Measurements from ENCODE around the gene PTEN. TPM values are rescaled to one million over a fixed set of nuclear protein-coding genes. Genes with fewer than 3 reads are reported as not detected.
"Not testable (repeated sequence)": the region's sequence is repeated elsewhere in the genome, so short reads cannot be mapped to it uniquely, and the experiment has no call there.

Gene PTEN
- total RNA-seq, 1 experiment from 2014 or later, result 58.7 TPM

GRCh38 chr10:87852089-87852488 is 11.3 kb upstream of the PTEN start:
- no peak overlapping the region for H2AFZ ChIP-seq (ENCODE audit: low read depth, low read length, poor library complexity, severe bottlenecking)
- H3K4me1 ChIP-seq (ENCODE audit: control insufficient read depth in 1 of 2, insufficient read depth in 2 of 2, low read length in 2 of 2), result peaks cover 0 to 14% of the 10 kb centered on the region in 2 experiments; a peak in 2 of 4 replicates
- BruUV-seq (replicated peaks), result no TSS peak
- H3K9me3 ChIP-seq (ENCODE audit: control insufficient read depth in 1 of 2, insufficient read depth in 1 of 2, low read depth in 1 of 2, low read length in 2 of 2), result no peaks in the 10 kb centered on the region
- ChIA-PET RAD21 (ENCODE audit: low non-redundant PET in 1 of 2, low total read pairs in 2 of 2, uncharacterized antibody in 2 of 2, unreplicated experiment in 2 of 2) (no interaction called here), POLR2A (interaction anchor here (0.7 kb wide), 1 partner anchor 11 kb away, joined by 5 read pairs; no protein-coding TSS in a partner anchor), CTCF (no interaction called here)
- no peaks in the 10 kb centered on the region for H3K9me2 ChIP-seq (ENCODE audit: insufficient read depth)
- H3K79me2 ChIP-seq (ENCODE audit: insufficient read depth, low read length), result no peaks in the 10 kb centered on the region
- no peak overlapping the region for H3K27ac ChIP-seq (ENCODE audit: low read depth, low read length)
- no peak for ATAC-seq
- no peak for TF ChIP-seq RAD21 (IDR thresholded peaks at IDR 0.05; ENCODE audit: low read depth)
- no peak for TF ChIP-seq EZH2 (IDR thresholded peaks at IDR 0.05)
- TF ChIP-seq CBX3 (IDR thresholded peaks at IDR 0.05; ENCODE audit: low read depth), result no peak
- TF ChIP-seq ELF1 (IDR thresholded peaks at IDR 0.05; ENCODE audit: borderline replicate concordance, low read depth), result no peak
- TF ChIP-seq, protein P1, sequence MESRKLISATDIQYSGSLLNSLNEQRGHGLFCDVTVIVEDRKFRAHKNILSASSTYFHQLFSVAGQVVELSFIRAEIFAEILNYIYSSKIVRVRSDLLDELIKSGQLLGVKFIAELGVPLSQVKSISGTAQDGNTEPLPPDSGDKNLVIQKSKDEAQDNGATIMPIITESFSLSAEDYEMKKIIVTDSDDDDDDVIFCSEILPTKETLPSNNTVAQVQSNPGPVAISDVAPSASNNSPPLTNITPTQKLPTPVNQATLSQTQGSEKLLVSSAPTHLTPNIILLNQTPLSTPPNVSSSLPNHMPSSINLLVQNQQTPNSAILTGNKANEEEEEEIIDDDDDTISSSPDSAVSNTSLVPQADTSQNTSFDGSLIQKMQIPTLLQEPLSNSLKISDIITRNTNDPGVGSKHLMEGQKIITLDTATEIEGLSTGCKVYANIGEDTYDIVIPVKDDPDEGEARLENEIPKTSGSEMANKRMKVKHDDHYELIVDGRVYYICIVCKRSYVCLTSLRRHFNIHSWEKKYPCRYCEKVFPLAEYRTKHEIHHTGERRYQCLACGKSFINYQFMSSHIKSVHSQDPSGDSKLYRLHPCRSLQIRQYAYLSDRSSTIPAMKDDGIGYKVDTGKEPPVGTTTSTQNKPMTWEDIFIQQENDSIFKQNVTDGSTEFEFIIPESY (IDR thresholded peaks at IDR 0.05; ENCODE audit: extremely low read depth, insufficient replicate concordance, low read length), result no peak
- TF ChIP-seq TCF7L2 (IDR thresholded peaks at IDR 0.05; ENCODE audit: borderline replicate concordance, extremely low read depth, insufficient read depth, insufficient read length), result no peak
- no peak for TF ChIP-seq CEBPB (IDR thresholded peaks at IDR 0.05; ENCODE audit: low read depth)
- TF ChIP-seq SRF (IDR thresholded peaks at IDR 0.05; ENCODE audit: low read depth), result no peak
- no peak for TF ChIP-seq SIN3A (IDR thresholded peaks at IDR 0.05; ENCODE audit: low read depth)
- TF ChIP-seq ZNF274 (IDR thresholded peaks at IDR 0.05; ENCODE audit: low read depth, low read length), result no peak
- no peak overlapping the region for H3K4me2 ChIP-seq (ENCODE audit: low read length)
- no peaks in the 10 kb centered on the region for H3K36me3 ChIP-seq (ENCODE audit: control insufficient read depth in 1 of 2, insufficient read depth in 2 of 2, low read length in 2 of 2)
- no peak overlapping the region for H3K4me3 ChIP-seq (replicated peaks in 1 of 2; ENCODE audit: low read depth in 1 of 2, low read length in 2 of 2)
- intact Hi-C loops (cut with micrococcal nuclease), result no loop called here
- DNase-seq (ENCODE audit: low read depth, low spot score), result no peak
- no peaks in the 10 kb centered on the region for H4K20me1 ChIP-seq (ENCODE audit: insufficient read depth)
- no peak overlapping the region for H3K9ac ChIP-seq (ENCODE audit: low read length)
- no peaks in the 10 kb centered on the region for H3K27me3 ChIP-seq (ENCODE audit: insufficient read depth, low read length)

- H2AFZ ChIP-seq (ENCODE audit: low read depth, low read length, poor library complexity, severe bottlenecking); H3K27me3 ChIP-seq (ENCODE audit: insufficient read depth, low read length); H3K79me2 ChIP-seq (ENCODE audit: insufficient read depth, low read length); H3K4me3 ChIP-seq (replicated peaks in 1 of 2; ENCODE audit: low read depth in 1 of 2, low read length in 2 of 2); H4K20me1 ChIP-seq (ENCODE audit: insufficient read depth); H3K9ac ChIP-seq (ENCODE audit: low read length); H3K9me3 ChIP-seq (ENCODE audit: control insufficient read depth in 1 of 2, insufficient read depth in 1 of 2, low read depth in 1 of 2, low read length in 2 of 2); RAD21 ChIA-PET (ENCODE audit: low non-redundant PET in 1 of 2, low total read pairs in 2 of 2, uncharacterized antibody in 2 of 2, unreplicated experiment in 2 of 2); intact Hi-C loops (cut with micrococcal nuclease); CTCF ChIA-PET; H3K4me2 ChIP-seq (ENCODE audit: low read length); ATAC-seq; H3K9me2 ChIP-seq (ENCODE audit: insufficient read depth); H3K36me3 ChIP-seq (ENCODE audit: control insufficient read depth in 1 of 2, insufficient read depth in 2 of 2, low read length in 2 of 2); POLR2A ChIA-PET; BruUV-seq (replicated peaks); H3K27ac ChIP-seq (ENCODE audit: low read depth, low read length); DNase-seq (ENCODE audit: low read depth, low spot score): not testable (repeated sequence)
- H3K4me1 ChIP-seq (ENCODE audit: control insufficient read depth in 1 of 2, insufficient read depth in 2 of 2, low read length in 2 of 2), result peaks cover 0 to 12% of the 10 kb centered on the region in 2 experiments; a peak in 2 of 4 replicates
Measured at GRCh38 chr10:87855247-87855646, 8.2 kb upstream of the PTEN start.

DNA sequence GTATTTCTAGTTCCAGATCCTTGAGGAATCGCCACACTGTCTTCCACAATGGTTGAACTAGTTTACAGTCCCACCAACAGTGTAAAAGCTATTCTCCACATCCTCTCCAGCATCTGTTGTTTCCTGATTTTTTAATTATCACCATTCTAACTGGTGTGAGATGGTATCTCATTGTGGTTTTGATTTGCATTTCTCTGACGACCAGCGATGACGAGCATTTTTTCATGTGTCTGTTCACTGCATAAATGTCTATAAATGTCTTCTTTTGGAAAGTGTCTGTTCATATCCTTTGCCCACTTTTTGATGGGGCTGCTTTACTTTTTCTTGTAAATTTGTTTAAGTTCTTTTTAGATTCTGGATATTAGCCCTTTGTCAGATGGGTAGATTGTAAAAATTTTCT is 7.8 kb upstream of the PTEN start:
- H3K36me3 ChIP-seq (ENCODE audit: control insufficient read depth in 1 of 2, insufficient read depth in 2 of 2, low read length in 2 of 2); H3K27ac ChIP-seq (ENCODE audit: low read depth, low read length); intact Hi-C loops (cut with micrococcal nuclease); H2AFZ ChIP-seq (ENCODE audit: low read depth, low read length, poor library complexity, severe bottlenecking); DNase-seq (ENCODE audit: low read depth, low spot score); H3K4me1 ChIP-seq (ENCODE audit: control insufficient read depth in 1 of 2, insufficient read depth in 2 of 2, low read length in 2 of 2); CTCF ChIA-PET; RAD21 ChIA-PET (ENCODE audit: low non-redundant PET in 1 of 2, low total read pairs in 2 of 2, uncharacterized antibody in 2 of 2, unreplicated experiment in 2 of 2); H3K9me3 ChIP-seq (ENCODE audit: control insufficient read depth in 1 of 2, insufficient read depth in 1 of 2, low read depth in 1 of 2, low read length in 2 of 2); H3K4me2 ChIP-seq (ENCODE audit: low read length); ATAC-seq; H3K9ac ChIP-seq (ENCODE audit: low read length); POLR2A ChIA-PET; H3K27me3 ChIP-seq (ENCODE audit: insufficient read depth, low read length); H3K9me2 ChIP-seq (ENCODE audit: insufficient read depth); BruUV-seq (replicated peaks); H3K79me2 ChIP-seq (ENCODE audit: insufficient read depth, low read length); H3K4me3 ChIP-seq (replicated peaks in 1 of 2; ENCODE audit: low read depth in 1 of 2, low read length in 2 of 2); H4K20me1 ChIP-seq (ENCODE audit: insufficient read depth): not testable (repeated sequence)
